Activated CD4-positive, alpha-beta T cell treated with anti-CD3 and anti-CD28 coated beads, Interleukin-2, amount 10 ng/mL, durations not matched to agents 24 days and 14 days (primary cell): Measurements from ENCODE around the gene NDC1. TPM values are rescaled to one million over a fixed set of nuclear protein-coding genes. Genes with fewer than 3 reads are reported as not detected.

Experiments
- DNase-seq: peaks from one replicate; pipeline ENCODE4 v3.0.0; 2022
- H3K27ac Mint-ChIP-seq: one replicate; pipeline ENCODE4 v1.8.0; 2022; ENCODE audit warnings: mild to moderate bottlenecking, mixed read lengths
- H3K27me3 Mint-ChIP-seq: one replicate; pipeline ENCODE4 v1.8.0; 2022; ENCODE audit warnings: mixed read lengths
- H3K36me3 Mint-ChIP-seq: one replicate; pipeline ENCODE4 v1.8.0; 2022; ENCODE audit warnings: low read depth, mild to moderate bottlenecking, mixed read lengths
- H3K4me1 Mint-ChIP-seq: one replicate; pipeline ENCODE4 v1.8.0; 2021; ENCODE audit warnings: mixed read lengths
- H3K4me3 Mint-ChIP-seq: one replicate; pipeline ENCODE4 v1.8.0; 2022; ENCODE audit warnings: mild to moderate bottlenecking, moderate library complexity, mixed read lengths
- H3K9me3 Mint-ChIP-seq: one replicate; pipeline ENCODE4 v1.8.0; 2021; ENCODE audit warnings: mixed read lengths
- intact Hi-C: fragments of 100-400 bp; cut with micrococcal nuclease; formaldehyde crosslinking; loops from one replicate; pipeline ENCODE4 v1.15.1; 2023
- total RNA-seq: library from RNA; stranded (reverse); gene quantifications from 2 replicates; pipeline ENCODE4 v1.2.3, GENCODE V29; 2022

The NDC1 gene
- total RNA-seq, 1 donor from 2014 or later: 39.7 TPM

DNA sequence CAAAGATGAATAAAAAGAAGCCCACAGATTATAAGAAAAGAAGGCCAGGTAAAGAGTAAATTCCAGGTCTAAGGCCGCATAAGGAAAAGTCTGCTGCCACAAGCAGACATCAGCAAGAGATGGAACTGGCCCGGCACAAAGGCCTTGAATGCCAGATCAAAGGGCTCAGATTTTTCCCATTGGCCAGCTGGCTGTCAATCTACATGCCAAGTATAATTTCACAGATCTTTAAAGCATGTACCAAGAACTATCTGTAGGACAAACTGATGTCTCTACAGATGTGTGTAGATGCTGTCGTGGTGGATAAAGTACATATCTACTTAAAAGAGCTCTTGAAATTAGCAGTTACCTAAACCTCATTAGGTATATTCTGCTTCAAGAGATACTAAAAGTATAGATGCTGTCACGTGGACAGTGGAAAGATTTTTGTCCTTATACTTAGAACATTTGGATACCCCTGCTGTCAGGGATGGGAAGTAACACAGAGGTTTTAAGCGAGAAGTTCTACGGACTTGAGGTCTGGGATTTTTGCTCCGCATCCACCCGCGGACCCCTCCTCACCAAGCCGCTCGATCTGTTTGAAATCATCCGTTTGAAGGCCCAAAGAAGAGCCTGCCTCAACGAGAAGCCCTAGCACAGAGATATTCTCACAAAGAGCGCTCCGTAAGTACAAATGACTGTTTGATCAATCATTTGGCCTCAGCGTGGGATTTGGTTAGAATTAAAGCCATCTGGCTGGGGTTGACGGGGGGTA lies 109.2 kb downstream of the NDC1 start:
- Mint-ChIP-seq H3K9me3 (no peaks in the 10 kb centered on the region), H3K27ac (no peak overlapping the region), H3K4me1 (no peaks in the 10 kb centered on the region), H3K36me3 (no peaks in the 10 kb centered on the region), H3K4me3 (no peak overlapping the region), H3K27me3 (peaks cover 25% of the 10 kb centered on the region)
- no peak for DNase-seq
- intact Hi-C loops: no loop called here

DNA sequence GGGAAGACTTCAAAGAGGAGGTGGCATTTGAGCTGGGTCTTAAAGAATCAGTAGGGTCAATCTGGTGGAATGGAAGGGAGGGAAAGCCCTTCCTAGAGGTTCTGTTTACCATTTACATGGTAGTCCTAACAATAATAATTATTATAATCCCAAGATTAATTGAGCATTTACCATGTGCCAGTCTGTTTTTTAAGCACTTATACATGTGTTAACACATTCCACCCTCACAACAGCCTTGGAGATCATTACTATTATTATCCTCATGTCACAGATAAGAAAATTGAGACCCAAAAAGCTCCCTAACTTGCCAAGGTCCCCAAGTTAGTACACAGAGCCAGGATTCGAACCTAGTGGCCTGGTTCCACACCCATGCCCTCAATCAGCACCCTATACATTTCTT lies 109.9 kb downstream of the NDC1 start:
- Mint-ChIP-seq H3K27ac (no peak overlapping the region), H3K36me3 (no peaks in the 10 kb centered on the region), H3K27me3 (peaks cover 19% of the 10 kb centered on the region), H3K4me1 (no peaks in the 10 kb centered on the region), H3K4me3 (no peak overlapping the region), H3K9me3 (no peaks in the 10 kb centered on the region)
- no peak for DNase-seq
- intact Hi-C loops: no loop called here

GRCh38 chr1:53727461-53728092 lies 110.5 kb downstream of the NDC1 start:
- DNase-seq: no peak
- Mint-ChIP-seq H3K9me3 (no peaks in the 10 kb centered on the region), H3K36me3 (no peaks in the 10 kb centered on the region), H3K4me3 (no peak overlapping the region), H3K27me3 (peaks cover 16% of the 10 kb centered on the region), H3K4me1 (no peaks in the 10 kb centered on the region), H3K27ac (no peak overlapping the region)
- intact Hi-C loops: no loop called here

GRCh38 chr1:53726009-53726600 lies 112.0 kb downstream of the NDC1 start:
- H3K27ac Mint-ChIP-seq: no peak overlapping the region
- intact Hi-C loops: no loop called here
- no peak overlapping the region for H3K4me3 Mint-ChIP-seq
- peaks cover 11% of the 10 kb centered on the region for H3K27me3 Mint-ChIP-seq
- no peaks in the 10 kb centered on the region for H3K9me3 Mint-ChIP-seq
- no peaks in the 10 kb centered on the region for H3K4me1 Mint-ChIP-seq
- no peaks in the 10 kb centered on the region for H3K36me3 Mint-ChIP-seq
- no peak for DNase-seq

- Mint-ChIP-seq H3K36me3 (no peaks in the 10 kb centered on the region), H3K9me3 (no peaks in the 10 kb centered on the region), H3K27me3 (peaks cover 7% of the 10 kb centered on the region), H3K27ac (no peak overlapping the region), H3K4me3 (no peak overlapping the region), H3K4me1 (no peaks in the 10 kb centered on the region)
- DNase-seq: no peak
- intact Hi-C loops: no loop called here
Measured at GRCh38 chr1:53725238-53725689, 112.8 kb downstream of the NDC1 start.

DNA sequence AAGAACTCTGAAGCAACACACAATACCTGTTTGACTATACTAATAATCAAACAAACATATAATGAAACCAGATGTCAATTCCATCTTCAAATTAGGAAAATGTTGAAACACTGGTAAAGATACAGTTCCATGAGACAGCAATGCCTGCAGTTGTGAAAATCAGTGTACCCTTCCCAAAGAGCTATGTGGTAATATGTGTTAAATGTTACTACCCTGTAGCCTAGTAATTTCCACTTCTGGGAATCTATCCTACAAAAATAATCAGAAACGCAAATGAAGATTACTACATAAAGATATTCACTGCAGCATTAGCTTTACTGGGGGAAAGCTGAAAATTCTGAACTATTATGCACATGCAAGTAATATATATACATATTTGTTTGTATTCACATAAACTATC lies 116.1 kb downstream of the NDC1 start:
- Mint-ChIP-seq H3K9me3 (no peaks in the 10 kb centered on the region), H3K4me3 (no peak overlapping the region), H3K27ac (no peak overlapping the region), H3K27me3 (peaks cover 5% of the 10 kb centered on the region), H3K4me1 (no peaks in the 10 kb centered on the region), H3K36me3 (no peaks in the 10 kb centered on the region)
- DNase-seq: no peak
- intact Hi-C loops: no loop called here

- intact Hi-C loops: no loop called here
- no peak for DNase-seq
- Mint-ChIP-seq H3K4me1 (no peaks in the 10 kb centered on the region), H3K27me3 (peaks cover 5% of the 10 kb centered on the region), H3K27ac (no peak overlapping the region), H3K4me3 (no peak overlapping the region), H3K9me3 (no peaks in the 10 kb centered on the region), H3K36me3 (no peaks in the 10 kb centered on the region)
Measured at GRCh38 chr1:53721088-53721487, 117.0 kb downstream of the NDC1 start.

DNA sequence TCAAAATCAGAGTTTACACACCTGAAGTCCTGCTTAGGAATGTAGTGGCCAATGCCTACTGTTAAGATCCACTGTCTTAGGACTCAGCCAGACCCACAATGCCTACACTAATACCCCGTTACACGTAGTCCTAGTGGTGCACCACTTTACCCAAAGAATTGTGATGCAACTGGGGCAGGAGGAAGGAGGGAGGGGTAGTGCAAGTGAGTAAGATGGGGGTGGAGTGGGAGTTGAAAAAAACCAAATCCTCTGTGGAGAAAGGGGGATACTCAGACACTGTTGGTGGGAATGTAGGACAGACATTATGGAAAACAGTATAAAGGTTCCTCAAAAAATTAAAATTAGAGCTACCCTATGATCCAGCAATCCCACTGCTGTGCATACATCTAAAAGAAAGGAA lies 118.6 kb downstream of the NDC1 start:
- Mint-ChIP-seq H3K27me3 (peaks cover 5% of the 10 kb centered on the region), H3K9me3 (no peaks in the 10 kb centered on the region), H3K36me3 (no peaks in the 10 kb centered on the region), H3K27ac (no peak overlapping the region), H3K4me3 (no peak overlapping the region), H3K4me1 (no peaks in the 10 kb centered on the region)
- no peak for DNase-seq
- intact Hi-C loops: no loop called here

- DNase-seq: no peak
- Mint-ChIP-seq H3K27ac (no peak overlapping the region), H3K4me3 (no peak overlapping the region), H3K9me3 (no peaks in the 10 kb centered on the region), H3K27me3 (peaks cover 6% of the 10 kb centered on the region), H3K36me3 (no peaks in the 10 kb centered on the region), H3K4me1 (no peaks in the 10 kb centered on the region)
- intact Hi-C loops: no loop called here
Measured at GRCh38 chr1:53718443-53718842, 119.7 kb downstream of the NDC1 start.

- no peak overlapping the region for H3K27ac Mint-ChIP-seq
- no peak for DNase-seq
- H3K4me3 Mint-ChIP-seq: no peak overlapping the region
- no peaks in the 10 kb centered on the region for H3K9me3 Mint-ChIP-seq
- intact Hi-C loops: no loop called here
- H3K27me3 Mint-ChIP-seq: peaks cover 6% of the 10 kb centered on the region
- H3K4me1 Mint-ChIP-seq: no peaks in the 10 kb centered on the region
- H3K36me3 Mint-ChIP-seq: no peaks in the 10 kb centered on the region
Measured at GRCh38 chr1:53717025-53717804, 120.9 kb downstream of the NDC1 start.

DNA sequence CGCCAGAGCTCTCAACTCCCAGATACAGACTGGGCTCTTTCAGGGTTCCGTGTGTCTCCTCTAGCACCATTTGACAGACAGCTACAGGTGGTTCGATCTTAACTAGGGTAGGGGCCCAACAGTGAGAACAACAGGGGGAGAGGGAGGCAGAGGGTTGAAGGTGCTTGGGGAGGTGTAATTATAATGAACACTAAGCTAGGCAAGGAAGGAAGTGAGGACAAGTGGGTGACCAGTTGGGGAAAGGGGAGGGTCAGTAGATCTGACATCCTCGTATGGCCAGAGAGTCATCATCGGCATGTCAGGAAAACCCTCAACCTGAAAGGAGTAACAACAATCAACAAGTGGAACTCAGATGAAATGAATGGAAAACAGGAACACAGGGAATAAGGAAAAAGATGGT lies 121.9 kb downstream of the NDC1 start:
- intact Hi-C loops: no loop called here
- H3K4me1 Mint-ChIP-seq: no peaks in the 10 kb centered on the region
- DNase-seq: no peak
- H3K36me3 Mint-ChIP-seq: no peaks in the 10 kb centered on the region
- H3K27ac Mint-ChIP-seq: no peak overlapping the region
- no peaks in the 10 kb centered on the region for H3K9me3 Mint-ChIP-seq
- H3K4me3 Mint-ChIP-seq: no peak overlapping the region
- peaks cover 6% of the 10 kb centered on the region for H3K27me3 Mint-ChIP-seq

GRCh38 chr1:53715478-53715877 lies 122.6 kb downstream of the NDC1 start:
- H3K36me3 Mint-ChIP-seq: no peaks in the 10 kb centered on the region
- H3K27me3 Mint-ChIP-seq: peaks cover 6% of the 10 kb centered on the region
- no peak overlapping the region for H3K27ac Mint-ChIP-seq
- no peaks in the 10 kb centered on the region for H3K9me3 Mint-ChIP-seq
- peak; percentile 60 for DNase-seq
- H3K4me3 Mint-ChIP-seq: no peak overlapping the region
- intact Hi-C loops: no loop called here
- H3K4me1 Mint-ChIP-seq: no peaks in the 10 kb centered on the region
